Neural crest cell (in vitro differentiated cells): ENCODE results near the gene FAM89B. TPM values are rescaled to one million over a fixed set of nuclear protein-coding genes. Genes with fewer than 3 reads are reported as not detected.

ENCODE experiments used
- DNase-seq: peaks from one replicate; pipeline ENCODE4 v3.0.0; 2021; ENCODE audit warnings: low read depth, mixed read lengths, low spot score
- H3K27ac Mint-ChIP-seq: one replicate; pipeline ENCODE4 v1.8.0; 2021; ENCODE audit warnings: mild to moderate bottlenecking, mixed read lengths; ENCODE audit not compliant: unreplicated experiment
- H3K27me3 Mint-ChIP-seq: 2 replicates; pipeline ENCODE4 v1.8.0; 2021; ENCODE audit warnings: low read depth, mild to moderate bottlenecking, mixed read lengths
- H3K36me3 Mint-ChIP-seq: 2 replicates; pipeline ENCODE4 v1.8.0; 2021; ENCODE audit warnings: low read depth, mild to moderate bottlenecking, mixed read lengths
- H3K4me1 Mint-ChIP-seq: 2 replicates; pipeline ENCODE4 v1.8.0; 2021; ENCODE audit warnings: mixed read lengths
- H3K4me3 Mint-ChIP-seq: one replicate; pipeline ENCODE4 v1.8.0; 2021; ENCODE audit warnings: mild to moderate bottlenecking, mixed read lengths
- H3K9me3 Mint-ChIP-seq: 2 replicates; pipeline ENCODE4 v1.8.0; 2021; ENCODE audit warnings: mixed read lengths
- CTCF ChIP-seq: fragments of 200-600 bp; sonication (generic); conservative IDR thresholded peaks from 2 replicates; pipeline ENCODE4 v1.5.0; 2021; ENCODE audit warnings: antibody characterized with exemption, mild to moderate bottlenecking
- total RNA-seq: library from RNA; stranded (reverse); gene quantifications from 2 replicates; pipeline ENCODE4 v1.2.1, GENCODE V29; 2021

Gene FAM89B
- total RNA-seq, 1 donor from 2014 or later = 86.3 TPM

- H3K9me3 Mint-ChIP-seq = no peaks in the 10 kb centered on the region
- peaks cover 19% of the 10 kb centered on the region for H3K27me3 Mint-ChIP-seq
- DNase-seq = no peak
- peak overlapping the region; percentile 52 for H3K27ac Mint-ChIP-seq
- no peak for TF ChIP-seq CTCF
- H3K36me3 Mint-ChIP-seq = no peaks in the 10 kb centered on the region
- H3K4me1 Mint-ChIP-seq = peaks cover 49% of the 10 kb centered on the region
- peak overlapping the region; percentile 84 for H3K4me3 Mint-ChIP-seq
Measured at GRCh38 chr11:65557280-65558001, 14.9 kb upstream of the FAM89B start.

DNA sequence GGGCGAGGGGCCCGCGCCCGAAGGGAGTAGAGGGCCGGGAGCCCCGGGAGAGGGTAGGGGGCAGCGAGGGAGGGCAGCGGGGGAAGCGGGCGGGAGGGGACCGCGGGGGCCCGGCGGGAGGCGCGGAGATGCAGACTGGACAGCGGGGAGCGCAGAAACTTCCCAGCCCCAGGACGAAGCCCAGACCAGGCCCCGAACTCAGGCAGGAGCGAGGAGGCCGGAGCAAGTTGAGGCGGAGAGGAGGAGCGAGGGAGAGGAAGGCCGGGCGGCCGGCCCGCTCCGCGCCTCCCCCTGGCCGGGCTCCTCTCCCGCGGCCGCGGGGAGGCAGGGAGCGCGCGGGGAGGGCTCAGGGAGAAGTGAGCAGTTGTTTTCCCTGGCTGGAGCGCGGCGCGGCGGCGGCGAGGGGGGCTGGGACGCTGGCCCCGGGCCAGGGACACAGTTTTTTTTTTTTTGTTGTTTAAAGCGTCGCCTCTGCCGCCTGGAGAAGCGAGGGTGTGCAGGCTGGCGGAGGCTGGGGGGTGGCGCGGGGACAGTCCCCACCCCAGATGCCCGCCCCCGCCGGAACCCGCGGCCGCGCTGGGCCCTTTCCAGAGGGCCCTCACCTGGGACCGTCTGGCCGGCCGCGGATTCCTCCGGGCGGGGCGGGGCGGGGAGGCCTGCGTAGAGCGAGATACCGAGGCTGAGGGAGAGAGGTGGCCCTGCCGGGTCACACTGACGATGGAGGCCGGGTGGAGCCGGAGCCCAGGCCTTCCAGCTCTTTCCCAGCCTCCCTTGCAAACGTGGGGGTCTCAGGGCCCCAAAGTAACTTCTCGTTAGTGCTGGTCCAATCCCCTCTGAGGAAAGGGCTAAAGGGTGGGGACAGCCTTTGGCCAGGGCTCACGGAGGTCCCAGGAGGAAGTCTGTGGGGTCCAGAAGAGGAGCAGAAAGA, 14.1 kb upstream of the FAM89B start, which contains the start of gene LTBP3:
LTBP3 (minus strand) TSS at position 358 of the 928 bp plus-strand sequence. CDS start 400 bp downstream, outside the sequence.
- Mint-ChIP-seq H3K36me3 (no peaks in the 10 kb centered on the region), H3K9me3 (no peaks in the 10 kb centered on the region), H3K4me1 (peaks cover 46% of the 10 kb centered on the region), H3K27me3 (peaks cover 17% of the 10 kb centered on the region), H3K27ac (peak within 1 kb of the TSS; percentile 52), H3K4me3 (peak within 1 kb of the TSS; percentile 84)
- no peak for TF ChIP-seq CTCF
- no peak for DNase-seq

DNA sequence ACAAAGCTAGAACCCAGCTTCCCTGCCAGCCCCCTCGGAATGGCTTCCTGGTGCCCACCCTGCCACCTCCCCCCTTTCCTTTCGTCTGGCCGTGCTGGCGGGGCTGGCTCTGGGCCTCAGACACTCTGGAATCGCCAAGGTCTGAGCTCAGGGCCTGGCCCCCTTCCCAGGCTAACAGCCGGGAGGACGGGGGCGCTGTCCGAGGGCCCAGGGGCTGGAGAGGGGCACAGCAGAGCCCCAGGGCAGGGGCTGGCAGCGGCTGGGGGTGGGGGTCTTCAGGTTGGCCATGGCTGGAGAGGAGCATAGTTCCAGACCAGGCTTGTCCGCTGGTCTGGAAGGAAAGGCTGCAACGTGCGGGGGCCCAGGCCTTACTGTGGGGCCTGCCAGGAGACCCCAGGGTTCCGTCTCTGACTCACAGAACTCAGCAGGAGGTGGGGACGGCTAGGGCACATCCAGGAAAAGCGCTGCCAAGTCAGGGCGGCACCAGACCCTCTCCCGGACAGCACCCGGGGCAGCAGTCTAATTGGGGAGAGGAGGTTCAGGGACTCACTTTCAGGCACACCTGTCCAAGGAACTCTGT, 13.3 kb upstream of the FAM89B start:
- Mint-ChIP-seq H3K9me3 (no peaks in the 10 kb centered on the region), H3K4me3 (peak overlapping the region; percentile 74), H3K4me1 (peaks cover 46% of the 10 kb centered on the region), H3K27me3 (peaks cover 17% of the 10 kb centered on the region), H3K36me3 (no peaks in the 10 kb centered on the region), H3K27ac (peak overlapping the region; percentile 35)
- TF ChIP-seq CTCF = no peak
- DNase-seq = no peak

DNA sequence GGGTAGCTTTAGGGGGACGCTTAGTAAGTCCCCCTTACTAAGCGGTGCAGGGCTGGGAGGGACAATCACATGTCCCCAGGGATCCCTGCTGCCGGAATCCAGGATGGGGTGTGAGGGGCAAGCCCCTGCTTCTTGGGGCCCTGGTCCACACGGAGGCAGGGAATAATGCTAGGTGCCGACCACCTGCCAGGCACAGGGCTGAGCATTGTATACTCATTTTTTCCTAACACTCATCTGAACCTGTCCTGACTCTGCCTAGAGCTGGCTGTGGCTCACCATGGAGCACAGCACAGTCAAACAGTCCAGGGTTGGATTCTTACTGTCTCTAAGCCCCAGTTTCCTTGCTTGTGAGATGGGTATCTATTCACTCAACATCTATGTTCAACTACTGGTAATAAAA, 12.8 kb upstream of the FAM89B start:
- no peak for DNase-seq
- peak overlapping the region; percentile 62 for H3K4me3 Mint-ChIP-seq

More for the DNA sequence above, 12.8 kb upstream of the FAM89B start:
- H3K27me3 Mint-ChIP-seq = peaks cover 13% of the 10 kb centered on the region
- no peaks in the 10 kb centered on the region for H3K36me3 Mint-ChIP-seq
- H3K9me3 Mint-ChIP-seq = no peaks in the 10 kb centered on the region
- peak overlapping the region; percentile 35 for H3K27ac Mint-ChIP-seq
- peaks cover 43% of the 10 kb centered on the region for H3K4me1 Mint-ChIP-seq
- no peak for TF ChIP-seq CTCF
